Upper lobe of left lung (tissue), 4 donors: ENCODE measurements around the gene EPHB4.

Experiments
- CTCF ChIP-seq, 6 experiments: fragments of 450-650 bp in 4 of 6; fragments of 200-600 bp in 2 of 6; sonication (generic) in 2 of 6; IDR thresholded peaks; one replicate each; pipeline ENCODE4 v1.5.1; 2016 to 2019; ENCODE audit warnings: antibody characterized with exemption in 6 of 6
- EP300 ChIP-seq, 4 donors: sonication (generic); formaldehyde crosslinking; IDR thresholded peaks; one replicate each; pipeline ENCODE4 v1.5.1; 2017; ENCODE audit warnings: antibody characterized with exemption in 4 of 4, control low read depth in 2 of 4
- POLR2AphosphoS5 ChIP-seq, 2 donors: sonication (generic); formaldehyde crosslinking; IDR thresholded peaks; one replicate each; pipeline ENCODE4 v1.5.1; 2017; ENCODE audit warnings: antibody characterized with exemption in 2 of 2

DNA sequence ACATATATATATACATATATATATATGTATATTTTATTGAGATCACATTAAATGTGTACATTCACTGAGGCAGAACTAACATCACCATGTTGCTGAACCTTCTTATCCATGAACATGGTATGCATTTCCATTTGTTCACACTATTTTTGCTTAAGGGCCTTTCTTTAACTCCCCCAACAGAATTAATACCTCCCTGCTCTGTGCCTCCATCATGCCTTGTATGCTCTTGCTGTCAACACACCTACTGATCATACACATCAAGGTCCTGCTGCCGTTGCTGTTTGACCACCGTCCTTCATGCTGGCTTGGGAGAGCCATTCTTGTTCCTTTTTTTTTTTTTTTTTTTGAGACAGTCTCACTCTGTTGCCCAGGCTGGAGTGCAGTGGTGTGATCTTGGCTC, 43.5 kb downstream of the EPHB4 start:
- TF ChIP-seq CTCF (IDR thresholded peaks at IDR 0.05) (no peak), POLR2AphosphoS5 (IDR thresholded peaks at IDR 0.05) (no peak), EP300 (IDR thresholded peaks at IDR 0.05) (no peak)
